BE2C (cell line): Measurements from ENCODE around the gene LRRC8E.

Experiments
- DNase-seq: peaks from one replicate; pipeline ENCODE4 v3.0.0-alpha.2; 2020
- H3K27me3 ChIP-seq: fragments of 250-450 bp; sonication (Bioruptor Pico); 2 replicates; pipeline ENCODE4 v1.5.1; 2020; ENCODE audit warnings: mild to moderate bottlenecking
- H3K36me3 ChIP-seq: fragments of 250-450 bp; sonication (Bioruptor Pico); 2 replicates; pipeline ENCODE4 v1.5.1; 2020; ENCODE audit warnings: mild to moderate bottlenecking
- H3K4me1 ChIP-seq: fragments of 250-450 bp; sonication (Bioruptor Pico); 2 replicates; pipeline ENCODE4 v1.5.1; 2020
- H3K4me3 ChIP-seq: 2 replicates; pipeline ENCODE4 v1.5.1; 2011; ENCODE audit warnings: low read depth, low read length
- H3K9me3 ChIP-seq: fragments of 250-450 bp; sonication (Bioruptor Pico); 2 replicates; pipeline ENCODE4 v1.5.1; 2020
- TF ChIP-seq, protein P1 (sequence below): IDR thresholded peaks from 2 replicates; pipeline ENCODE4 v1.5.1; 2012; ENCODE audit warnings: mild to moderate bottlenecking, low read depth, low read length

LRRC8E gene

DNA sequence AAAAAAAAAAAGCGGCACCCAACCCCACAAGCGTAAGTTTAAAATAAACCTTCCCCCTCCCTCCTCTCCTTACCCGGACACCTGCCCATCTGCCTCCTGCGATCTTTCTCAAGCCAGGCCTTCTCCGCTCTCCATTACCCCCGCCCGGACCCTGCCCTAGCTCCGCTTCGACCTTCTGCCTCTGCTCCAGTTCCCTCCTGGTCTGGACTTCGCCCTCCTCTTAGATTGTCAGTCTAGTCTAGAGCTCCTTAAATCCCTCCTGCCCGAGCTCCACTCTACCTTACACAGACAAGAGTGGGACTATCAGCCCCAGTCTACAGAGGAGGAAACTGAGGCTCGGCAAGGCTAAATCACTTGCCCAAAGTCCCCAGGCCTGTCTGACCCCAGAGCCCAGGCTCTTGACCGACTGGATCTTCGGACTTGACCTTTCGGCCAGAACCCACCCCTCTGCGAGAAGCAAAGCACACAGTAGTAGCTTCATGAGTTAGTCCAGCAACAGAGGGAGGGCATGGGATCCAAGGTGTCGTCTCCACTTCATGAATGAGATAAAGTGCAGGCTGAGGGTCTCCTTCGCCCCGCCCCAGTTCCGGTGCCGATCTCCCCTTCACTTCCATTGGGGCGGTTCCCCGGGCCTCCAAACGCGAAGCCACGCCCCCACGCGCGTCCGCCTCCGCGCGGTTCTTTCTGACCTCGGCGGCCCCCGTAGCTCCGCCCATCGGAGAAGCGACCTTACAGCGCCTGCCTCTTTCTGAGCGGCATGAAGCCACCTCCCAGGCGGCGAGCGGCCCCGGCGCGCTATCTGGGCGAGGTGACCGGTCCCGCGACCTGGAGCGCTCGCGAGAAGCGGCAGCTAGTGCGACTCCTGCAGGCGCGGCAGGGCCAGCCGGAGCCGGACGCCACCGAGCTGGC lies 31.6 kb downstream of the LRRC8E start, which contains the start of gene SNAPC2:
Gene SNAPC2, plus strand, starts transcription at position 729 of the 909 bp plus-strand sequence. Its CDS starts 29 bp downstream, at position 758.
- Histone ChIP-seq H3K4me3 (peak within 1 kb of the TSS; percentile 65), H3K4me1 (0 out of 2 replicates have a peak, but pooled peaks cover 3% of the 10 kb centered on the region), H3K27me3 (peaks cover 40% of the 10 kb centered on the region), H3K36me3 (no peaks in the 10 kb centered on the region; the same call in 1 of the 2 replicates), H3K9me3 (no peaks in the 10 kb centered on the region)
- TF ChIP-seq, protein P1, sequence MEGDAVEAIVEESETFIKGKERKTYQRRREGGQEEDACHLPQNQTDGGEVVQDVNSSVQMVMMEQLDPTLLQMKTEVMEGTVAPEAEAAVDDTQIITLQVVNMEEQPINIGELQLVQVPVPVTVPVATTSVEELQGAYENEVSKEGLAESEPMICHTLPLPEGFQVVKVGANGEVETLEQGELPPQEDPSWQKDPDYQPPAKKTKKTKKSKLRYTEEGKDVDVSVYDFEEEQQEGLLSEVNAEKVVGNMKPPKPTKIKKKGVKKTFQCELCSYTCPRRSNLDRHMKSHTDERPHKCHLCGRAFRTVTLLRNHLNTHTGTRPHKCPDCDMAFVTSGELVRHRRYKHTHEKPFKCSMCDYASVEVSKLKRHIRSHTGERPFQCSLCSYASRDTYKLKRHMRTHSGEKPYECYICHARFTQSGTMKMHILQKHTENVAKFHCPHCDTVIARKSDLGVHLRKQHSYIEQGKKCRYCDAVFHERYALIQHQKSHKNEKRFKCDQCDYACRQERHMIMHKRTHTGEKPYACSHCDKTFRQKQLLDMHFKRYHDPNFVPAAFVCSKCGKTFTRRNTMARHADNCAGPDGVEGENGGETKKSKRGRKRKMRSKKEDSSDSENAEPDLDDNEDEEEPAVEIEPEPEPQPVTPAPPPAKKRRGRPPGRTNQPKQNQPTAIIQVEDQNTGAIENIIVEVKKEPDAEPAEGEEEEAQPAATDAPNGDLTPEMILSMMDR = no peak
- DNase-seq = peak; percentile 98

DNA sequence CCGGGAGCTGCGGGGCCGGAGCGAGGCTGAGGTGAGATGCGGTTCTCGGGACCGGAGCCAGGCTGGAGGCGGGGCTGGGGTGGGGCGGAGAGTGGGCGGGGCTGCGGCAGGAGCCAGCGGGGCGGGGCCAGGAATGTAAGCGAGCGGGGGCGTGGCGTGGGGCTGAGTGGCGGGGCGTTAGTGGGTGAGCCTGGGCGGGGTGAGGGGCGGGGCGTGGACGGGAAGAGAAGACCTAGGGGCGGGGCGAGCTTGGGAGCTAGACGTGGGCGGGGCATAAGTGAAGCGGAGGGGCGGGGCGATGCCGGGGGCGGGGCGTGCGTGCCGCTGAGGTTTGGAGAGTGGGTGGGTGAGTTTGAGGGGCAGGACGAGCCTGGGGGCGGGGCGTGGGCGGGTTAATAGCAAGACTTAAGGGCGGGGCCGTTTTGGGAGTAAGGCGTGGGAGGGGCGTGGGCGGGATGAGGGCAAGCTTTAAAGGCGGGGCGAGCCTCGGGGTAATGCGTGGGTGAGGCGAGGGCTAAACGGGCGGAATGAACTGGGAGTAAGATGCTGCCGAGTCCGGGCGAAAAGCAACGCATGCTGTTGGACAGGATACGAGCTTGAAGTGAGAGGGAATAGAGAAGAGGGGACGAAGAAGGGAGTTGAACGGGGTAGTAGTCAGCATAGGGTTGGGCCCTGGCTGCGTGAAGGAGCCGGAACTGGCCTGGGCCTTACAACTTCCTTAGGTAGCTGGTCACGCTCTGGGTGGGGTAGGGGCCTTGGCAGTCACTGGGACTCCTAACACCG lies 32.4 kb downstream of the LRRC8E start:
- H3K36me3 ChIP-seq = no peaks in the 10 kb centered on the region; the same call in 1 of the 2 replicates
- 0 out of 2 replicates have a peak, but pooled peaks cover 3% of the 10 kb centered on the region for H3K4me1 ChIP-seq
- peak; percentile 100 for DNase-seq
- TF ChIP-seq, protein P1 = no peak
- H3K4me3 ChIP-seq = peak overlapping the region; percentile 65
- H3K9me3 ChIP-seq = no peaks in the 10 kb centered on the region
- peaks cover 31% of the 10 kb centered on the region for H3K27me3 ChIP-seq

DNA sequence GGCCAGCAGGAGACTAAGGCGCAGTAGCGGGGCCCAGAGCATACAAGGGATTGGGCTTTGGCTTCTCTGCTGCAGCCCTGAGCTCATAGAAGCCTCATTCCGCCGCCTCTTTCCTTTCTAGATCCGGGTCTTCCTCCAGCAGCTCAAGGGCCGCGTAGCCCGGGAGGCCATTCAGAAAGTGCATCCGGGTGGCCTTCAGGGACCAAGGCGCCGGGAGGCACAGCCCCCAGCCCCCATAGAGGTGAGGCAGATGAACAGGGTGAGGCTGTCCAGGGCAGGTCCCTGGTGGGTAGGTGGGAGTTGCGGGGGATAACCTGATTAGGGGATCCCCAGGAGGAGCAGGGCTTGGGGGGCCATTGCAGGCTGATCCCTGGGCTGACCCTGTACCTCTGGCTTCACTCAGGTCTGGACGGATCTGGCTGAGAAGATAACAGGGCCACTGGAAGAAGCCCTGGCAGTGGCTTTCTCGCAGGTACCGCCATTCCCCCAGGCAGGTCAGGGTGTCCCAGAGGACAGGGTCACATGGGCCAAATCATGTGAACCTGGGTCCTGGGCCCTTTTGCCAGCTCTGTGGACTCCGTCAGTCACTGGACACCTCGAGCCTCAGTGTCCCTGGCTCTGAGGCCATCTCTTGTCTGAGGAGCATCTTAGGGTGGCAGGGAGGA lies 33.1 kb downstream of the LRRC8E start:
- Histone ChIP-seq H3K27me3 (peaks cover 24% of the 10 kb centered on the region), H3K9me3 (no peaks in the 10 kb centered on the region), H3K36me3 (no peaks in the 10 kb centered on the region; the same call in 1 of the 2 replicates), H3K4me1 (peaks cover 6% of the 10 kb centered on the region), H3K4me3 (peak overlapping the region; percentile 24)
- DNase-seq = no peak
- TF ChIP-seq, protein P1 = no peak

DNA sequence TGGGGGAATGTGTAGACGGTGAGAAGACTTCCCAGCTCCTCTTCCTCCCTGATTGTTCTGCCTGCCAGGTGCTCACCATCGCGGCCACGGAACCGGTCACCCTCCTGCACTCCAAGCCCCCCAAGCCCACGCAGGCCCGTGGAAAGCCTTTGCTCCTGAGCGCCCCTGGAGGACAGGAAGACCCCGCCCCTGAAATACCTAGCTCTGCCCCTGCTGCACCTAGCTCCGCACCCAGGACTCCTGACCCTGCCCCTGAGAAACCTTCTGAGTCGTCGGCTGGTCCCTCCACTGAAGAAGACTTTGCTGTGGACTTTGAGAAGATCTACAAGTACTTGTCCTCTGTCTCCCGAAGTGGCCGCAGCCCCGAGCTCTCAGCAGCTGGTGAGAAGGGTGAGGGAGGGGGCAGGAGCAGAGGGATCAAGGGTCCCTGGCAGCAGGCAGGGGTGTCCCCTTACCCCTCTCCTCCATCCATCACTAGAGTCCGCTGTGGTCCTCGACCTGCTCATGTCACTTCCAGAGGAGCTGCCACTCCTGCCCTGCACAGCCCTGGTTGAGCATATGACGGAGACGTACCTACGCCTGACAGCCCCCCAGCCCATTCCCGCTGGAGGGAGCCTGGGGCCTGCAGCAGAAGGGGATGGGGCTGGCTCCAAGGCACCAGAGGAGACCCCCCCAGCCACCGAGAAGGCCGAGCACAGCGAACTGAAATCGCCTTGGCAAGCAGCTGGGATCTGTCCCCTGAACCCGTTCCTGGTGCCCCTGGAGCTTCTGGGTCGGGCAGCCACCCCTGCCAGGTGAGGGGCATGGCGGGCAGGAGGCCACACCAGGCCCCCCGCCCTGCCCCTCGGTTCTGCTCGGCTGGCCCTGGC lies 33.9 kb downstream of the LRRC8E start:
- Histone ChIP-seq H3K9me3 (no peaks in the 10 kb centered on the region), H3K27me3 (peaks cover 17% of the 10 kb centered on the region), H3K4me1 (peaks cover 14% of the 10 kb centered on the region), H3K36me3 (no peaks in the 10 kb centered on the region; the same call in 1 of the 2 replicates), H3K4me3 (no peak overlapping the region)
- no peak for DNase-seq
- TF ChIP-seq, protein P1 = no peak

DNA sequence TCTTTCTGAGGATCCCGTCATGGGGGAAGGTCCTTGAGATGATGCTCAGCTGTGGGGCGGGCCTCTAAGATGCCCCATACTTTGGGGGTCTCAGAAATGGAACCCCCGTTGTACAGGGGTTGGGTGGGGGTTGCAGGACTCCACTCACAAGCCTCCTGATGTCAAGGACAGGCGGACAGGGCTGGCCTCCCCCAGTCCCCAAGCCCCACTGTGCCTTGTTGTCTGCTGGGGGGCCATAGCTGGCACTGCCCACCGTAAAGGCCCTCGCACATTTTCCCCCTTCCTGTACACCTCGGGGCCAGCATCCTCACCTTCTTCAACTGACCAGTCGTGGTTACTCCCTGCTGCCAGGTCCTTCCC lies 34.5 kb downstream of the LRRC8E start:
- DNase-seq = no peak
- Histone ChIP-seq H3K4me3 (no peak overlapping the region), H3K9me3 (no peaks in the 10 kb centered on the region), H3K36me3 (no peaks in the 10 kb centered on the region; the same call in 1 of the 2 replicates), H3K4me1 (peaks cover 20% of the 10 kb centered on the region), H3K27me3 (peaks cover 10% of the 10 kb centered on the region)
- TF ChIP-seq, protein P1 = no peak
